ENCODE data around the gene STXBP6.

DNA sequence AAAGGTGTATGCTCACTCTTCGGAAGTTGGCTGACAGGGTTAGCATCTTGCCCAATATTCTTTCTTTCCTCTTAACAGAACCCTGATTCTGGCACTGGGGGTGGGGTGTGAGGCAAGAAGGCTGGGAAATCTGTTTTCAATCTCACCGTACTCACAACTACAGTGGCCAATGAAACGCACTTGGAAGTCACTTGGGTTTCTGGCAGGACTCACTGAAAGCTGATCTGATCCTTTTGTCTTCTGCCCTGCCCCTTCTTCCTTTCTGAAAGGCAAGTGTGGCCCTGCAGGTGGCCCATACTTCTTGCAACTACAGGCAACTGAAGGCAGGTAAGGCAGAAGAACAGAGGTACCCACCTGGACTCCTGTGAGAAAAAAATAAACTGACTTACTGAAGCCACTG, 106.9 kb downstream of the STXBP6 start:
- TF ChIP-seq, protein P1, sequence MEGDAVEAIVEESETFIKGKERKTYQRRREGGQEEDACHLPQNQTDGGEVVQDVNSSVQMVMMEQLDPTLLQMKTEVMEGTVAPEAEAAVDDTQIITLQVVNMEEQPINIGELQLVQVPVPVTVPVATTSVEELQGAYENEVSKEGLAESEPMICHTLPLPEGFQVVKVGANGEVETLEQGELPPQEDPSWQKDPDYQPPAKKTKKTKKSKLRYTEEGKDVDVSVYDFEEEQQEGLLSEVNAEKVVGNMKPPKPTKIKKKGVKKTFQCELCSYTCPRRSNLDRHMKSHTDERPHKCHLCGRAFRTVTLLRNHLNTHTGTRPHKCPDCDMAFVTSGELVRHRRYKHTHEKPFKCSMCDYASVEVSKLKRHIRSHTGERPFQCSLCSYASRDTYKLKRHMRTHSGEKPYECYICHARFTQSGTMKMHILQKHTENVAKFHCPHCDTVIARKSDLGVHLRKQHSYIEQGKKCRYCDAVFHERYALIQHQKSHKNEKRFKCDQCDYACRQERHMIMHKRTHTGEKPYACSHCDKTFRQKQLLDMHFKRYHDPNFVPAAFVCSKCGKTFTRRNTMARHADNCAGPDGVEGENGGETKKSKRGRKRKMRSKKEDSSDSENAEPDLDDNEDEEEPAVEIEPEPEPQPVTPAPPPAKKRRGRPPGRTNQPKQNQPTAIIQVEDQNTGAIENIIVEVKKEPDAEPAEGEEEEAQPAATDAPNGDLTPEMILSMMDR (IDR thresholded peaks at IDR 0.05) = no peak
- TF ChIP-seq POLR2A (IDR thresholded peaks at IDR 0.05) = no peak

All from body of pancreas (tissue), 4 donors.